ENCODE data around the gene ZWILCH.
"Not testable (repeated sequence)": the region's sequence is repeated elsewhere in the genome, so short reads cannot be mapped to it uniquely, and the experiment has no call there.

ZWILCH gene

GRCh38 chr15:66581972-66582537 lies 76.9 kb downstream of the ZWILCH start:
- DNase-seq (ENCODE audit: low spot score) = no peak

GRCh38 chr15:66586155-66586976 lies 81.2 kb downstream of the ZWILCH start:
- no peak for DNase-seq (ENCODE audit: low spot score)

GRCh38 chr15:66587020-66587419 lies 81.9 kb downstream of the ZWILCH start:
- no peak for DNase-seq (ENCODE audit: low spot score)

GRCh38 chr15:66587749-66588148 lies 82.6 kb downstream of the ZWILCH start:
- DNase-seq (ENCODE audit: low spot score) = no peak

GRCh38 chr15:66588537-66588936 lies 83.4 kb downstream of the ZWILCH start:
- DNase-seq (ENCODE audit: low spot score) = no peak

GRCh38 chr15:66588971-66589370 lies 83.8 kb downstream of the ZWILCH start:
- DNase-seq (ENCODE audit: low spot score) = no peak

- DNase-seq (ENCODE audit: low spot score) = not testable (repeated sequence)
Observed at GRCh38 chr15:66589429-66589828, 84.3 kb downstream of the ZWILCH start.

- no peak for DNase-seq (ENCODE audit: low spot score)
Observed at GRCh38 chr15:66590435-66590834, 85.3 kb downstream of the ZWILCH start.

GRCh38 chr15:66591322-66591862 lies 86.3 kb downstream of the ZWILCH start:
- no peak for DNase-seq (ENCODE audit: low spot score)

GRCh38 chr15:66592505-66593218 lies 87.5 kb downstream of the ZWILCH start:
- DNase-seq (ENCODE audit: low spot score) = no peak

- no peak for DNase-seq (ENCODE audit: low spot score)
Observed at GRCh38 chr15:66593219-66593780, 88.2 kb downstream of the ZWILCH start.

GRCh38 chr15:66594344-66594743 lies 89.2 kb downstream of the ZWILCH start:
- DNase-seq (ENCODE audit: low spot score) = no peak

GRCh38 chr15:66594836-66595235 lies 89.7 kb downstream of the ZWILCH start:
- no peak for DNase-seq (ENCODE audit: low spot score)

- no peak for DNase-seq (ENCODE audit: low spot score)
Observed at GRCh38 chr15:66595332-66595731, 90.2 kb downstream of the ZWILCH start.

- no peak for DNase-seq (ENCODE audit: low spot score)
Observed at GRCh38 chr15:66595931-66596545, 90.9 kb downstream of the ZWILCH start.

- DNase-seq (ENCODE audit: low spot score) = no peak
Observed at GRCh38 chr15:66598095-66598815, 93.1 kb downstream of the ZWILCH start.
